SU-DHL-6 (cell line): Measurements from ENCODE around the gene LIN28B.

Experiments
- H2AFZ ChIP-seq: fragments of 200-600 bp; sonication (generic); 2 replicates; pipeline ENCODE4 v1.6.1; 2014; ENCODE audit warnings: low read depth, mild to moderate bottlenecking, moderate library complexity, mixed read lengths, antibody characterized with exemption, low read length; ENCODE audit not compliant: severe bottlenecking
- H3F3A ChIP-seq: fragments of 200-600 bp; shearing (Covaris generic); 2 replicates; pipeline ENCODE4 v1.6.0; 2016; ENCODE audit warnings: antibody characterized with exemption, mild to moderate bottlenecking; ENCODE audit not compliant: insufficient read depth
- H3K27ac ChIP-seq: fragments of 200-600 bp; sonication (generic); 2 replicates; pipeline ENCODE4 v1.5.1; 2016; ENCODE audit warnings: low read depth, mild to moderate bottlenecking, low read length, moderate library complexity, mixed read lengths
- H3K27me3 ChIP-seq: fragments of 200-600 bp; sonication (generic), shearing (Covaris generic); 2 replicates; pipeline ENCODE4 v1.6.0; 2014; ENCODE audit warnings: mild to moderate bottlenecking, low read length
- H3K36me3 ChIP-seq: fragments of 200-600 bp; sonication (generic); 2 replicates; pipeline ENCODE4 v1.6.1; 2014; ENCODE audit warnings: mild to moderate bottlenecking, low read length, mixed read lengths
- H3K4me2 ChIP-seq: fragments of 300-600, 200-600 bp; shearing (Covaris generic), sonication (generic); 2 replicates; pipeline ENCODE4 v1.6.0; 2014; ENCODE audit warnings: low read length, low read depth, mild to moderate bottlenecking; ENCODE audit not compliant: poor library complexity, severe bottlenecking
- H3K4me3 ChIP-seq: fragments of 200-600 bp; sonication (generic); 2 replicates; pipeline ENCODE4 v1.5.1; 2014; ENCODE audit warnings: antibody characterized with exemption, low read length, mild to moderate bottlenecking, mixed read lengths; ENCODE audit not compliant: insufficient read depth, poor library complexity, severe bottlenecking
- H3K79me2 ChIP-seq: fragments of 200-600 bp; sonication (generic); 2 replicates; pipeline ENCODE4 v1.6.1; 2014; ENCODE audit warnings: mild to moderate bottlenecking, low read length, moderate library complexity; ENCODE audit not compliant: insufficient read depth
- H3K9ac ChIP-seq: fragments of 200-600 bp; sonication (generic); 2 replicates; pipeline ENCODE4 v1.7.0; 2014; ENCODE audit warnings: mild to moderate bottlenecking, low read length
- H3K9me2 ChIP-seq: fragments of 200-600 bp; sonication (generic); replicated peaks from 2 replicates; pipeline ENCODE4 v1.6.1; 2014; ENCODE audit warnings: low read length; ENCODE audit not compliant: insufficient read depth
- H3K9me3 ChIP-seq: fragments of 200-600 bp; sonication (generic); 2 replicates; pipeline ENCODE4 v1.6.1; 2014; ENCODE audit warnings: low read length, mixed read lengths; ENCODE audit not compliant: insufficient read depth
- H4K20me1 ChIP-seq: fragments of 200-600 bp; sonication (generic); 2 replicates; pipeline ENCODE4 v1.6.1; 2014; ENCODE audit warnings: low read depth, mild to moderate bottlenecking, antibody characterized with exemption, low read length, moderate library complexity, mixed read lengths
- EZH2phosphoT487 ChIP-seq: fragments of 200-600 bp; sonication (generic), shearing (Covaris generic); conservative IDR thresholded peaks from 2 replicates; pipeline ENCODE4 v1.6.1; 2018; ENCODE audit warnings: mild to moderate bottlenecking, antibody characterized with exemption, low read length, moderate library complexity, mixed read lengths

Gene LIN28B

GRCh38 chr6:105122717-105123116 is 165.8 kb downstream of the LIN28B start:
- no peaks in the 10 kb centered on the region for H3K27me3 ChIP-seq
- H4K20me1 ChIP-seq: no peaks in the 10 kb centered on the region
- no peaks in the 10 kb centered on the region for H3K9me2 ChIP-seq
- no peak overlapping the region for H3K27ac ChIP-seq
- no peak for TF ChIP-seq EZH2phosphoT487
- H2AFZ ChIP-seq: no peak overlapping the region
- no peaks in the 10 kb centered on the region for H3K9me3 ChIP-seq
- H3K9ac ChIP-seq: no peak overlapping the region
- H3K36me3 ChIP-seq: no peaks in the 10 kb centered on the region
- H3K79me2 ChIP-seq: no peaks in the 10 kb centered on the region
- no peak overlapping the region for H3K4me2 ChIP-seq
- H3F3A ChIP-seq: no peaks in the 10 kb centered on the region
- H3K4me3 ChIP-seq: no peak overlapping the region
